ENCODE measurements around the gene RIC1. TPM values are rescaled to one million over a fixed set of nuclear protein-coding genes. Genes with fewer than 3 reads are reported as not detected.

The RIC1 gene
- total RNA-seq, 1 experiment from 2014 or later, result 20.9 TPM

GRCh38 chr9:5815461-5815860 is 186.6 kb downstream of the RIC1 start:
- no peak overlapping the region for H3K4me3 ChIP-seq (ENCODE audit: insufficient read depth, low read depth, low read length)
- no peaks in the 10 kb centered on the region for H3K27me3 ChIP-seq (ENCODE audit: control insufficient read depth, insufficient read depth, low read length)
- no peaks in the 10 kb centered on the region for H3K36me3 ChIP-seq (replicated peaks; ENCODE audit: control insufficient read depth, insufficient read depth, low read length)
- DNase-seq, result no peak

DNA sequence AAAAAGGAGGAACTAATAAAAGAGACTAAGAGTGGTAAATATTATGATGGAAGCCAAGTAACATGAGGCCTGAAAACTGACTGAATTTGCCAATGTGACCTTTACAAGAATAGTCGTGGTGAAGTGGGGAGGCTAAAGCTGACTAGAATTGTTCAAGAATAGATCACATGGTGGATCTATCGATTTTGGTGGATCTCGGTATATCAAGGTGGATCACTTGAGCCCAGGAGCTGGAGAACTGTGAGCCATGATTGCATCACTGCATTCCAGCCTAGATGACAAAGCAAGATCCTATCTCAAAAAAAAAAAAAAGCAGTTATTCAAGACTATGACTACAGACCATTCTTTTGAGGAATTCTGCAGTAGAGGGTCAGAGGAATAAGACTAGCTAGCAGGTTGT is 189.0 kb downstream of the RIC1 start:
- DNase-seq, result no peak
- no peaks in the 10 kb centered on the region for H3K27me3 ChIP-seq (ENCODE audit: control insufficient read depth, insufficient read depth, low read length)
- no peak overlapping the region for H3K4me3 ChIP-seq (ENCODE audit: insufficient read depth, low read depth, low read length)
- H3K36me3 ChIP-seq (replicated peaks; ENCODE audit: control insufficient read depth, insufficient read depth, low read length), result no peaks in the 10 kb centered on the region; the same call in 1 of the 2 replicates

GRCh38 chr9:5818424-5819142 is 189.7 kb downstream of the RIC1 start:
- Histone ChIP-seq H3K27me3 (ENCODE audit: control insufficient read depth, insufficient read depth, low read length) (no peaks in the 10 kb centered on the region), H3K4me3 (ENCODE audit: insufficient read depth, low read depth, low read length) (no peak overlapping the region), H3K36me3 (replicated peaks; ENCODE audit: control insufficient read depth, insufficient read depth, low read length) (no peaks in the 10 kb centered on the region; the same call in 1 of the 2 replicates)
- DNase-seq, result no peak

DNA sequence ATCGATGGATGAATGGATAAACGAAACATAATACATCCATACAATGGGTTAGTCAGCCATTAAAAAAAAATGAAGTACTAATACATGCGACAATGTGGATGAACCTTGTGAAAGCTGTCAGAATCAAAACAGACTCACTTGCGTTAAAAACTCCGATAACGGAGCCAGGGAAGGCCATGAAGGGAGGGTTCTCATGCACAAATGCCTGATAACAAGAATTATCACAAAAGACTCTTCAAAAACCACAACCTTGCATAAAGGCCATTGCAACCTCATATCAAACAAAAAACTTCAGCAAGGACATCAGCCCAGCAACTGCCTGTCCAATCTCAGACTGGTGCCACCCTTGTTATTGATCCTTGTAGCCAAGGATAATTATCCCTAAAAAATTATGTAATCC is 190.3 kb downstream of the RIC1 start:
- Histone ChIP-seq H3K4me3 (ENCODE audit: insufficient read depth, low read depth, low read length) (no peak overlapping the region), H3K36me3 (replicated peaks; ENCODE audit: control insufficient read depth, insufficient read depth, low read length) (no peaks in the 10 kb centered on the region; the same call in 1 of the 2 replicates), H3K27me3 (ENCODE audit: control insufficient read depth, insufficient read depth, low read length) (no peaks in the 10 kb centered on the region)
- DNase-seq, result no peak

- H3K4me3 ChIP-seq (ENCODE audit: insufficient read depth, low read depth, low read length), result no peak overlapping the region
- DNase-seq, result no peak
- no peaks in the 10 kb centered on the region for H3K27me3 ChIP-seq (ENCODE audit: control insufficient read depth, insufficient read depth, low read length)
- H3K36me3 ChIP-seq (replicated peaks; ENCODE audit: control insufficient read depth, insufficient read depth, low read length), result peaks cover 1% of the 10 kb centered on the region; the same call in 1 of the 2 replicates
Observed at GRCh38 chr9:5820425-5820824, 191.5 kb downstream of the RIC1 start.

DNA sequence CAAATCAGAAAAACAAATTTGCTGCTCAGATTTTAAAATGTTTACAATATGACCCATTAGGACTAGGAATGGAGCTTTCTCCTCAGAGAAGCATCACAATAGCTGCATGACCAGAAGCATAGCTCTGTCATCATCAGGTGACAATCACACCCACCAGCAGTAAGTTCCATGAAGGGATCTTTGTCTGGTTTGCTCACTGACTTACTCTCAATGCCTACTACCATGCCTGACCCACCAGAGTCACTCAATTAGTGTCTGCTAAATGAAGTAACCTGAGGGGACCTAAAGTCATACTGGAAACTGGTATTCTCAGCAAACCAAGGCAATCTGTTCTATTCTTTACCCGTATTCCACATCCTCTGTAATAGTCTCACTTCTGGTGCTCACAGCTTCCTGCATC is 196.3 kb downstream of the RIC1 start:
- no peak for DNase-seq

More for the DNA sequence above, 196.3 kb downstream of the RIC1 start:
- Histone ChIP-seq H3K27me3 (ENCODE audit: control insufficient read depth, insufficient read depth, low read length) (no peaks in the 10 kb centered on the region), H3K4me3 (ENCODE audit: insufficient read depth, low read depth, low read length) (no peak overlapping the region), H3K36me3 (replicated peaks; ENCODE audit: control insufficient read depth, insufficient read depth, low read length) (peaks cover 3% of the 10 kb centered on the region; the same call in 1 of the 2 replicates)

Other genes with a start within 250 kb of the RIC1 start
- gene PLGRKT, start 191.2 kb upstream of the RIC1 start, total RNA-seq (2014; rRNA removed; shearing (Covaris generic)), result 28.2 and 32.3 TPM in 2 replicates
- 0.26 TPM in 1 of 2 replicates, not detected in the other for gene CD274, start 178.6 kb upstream of the RIC1 start, total RNA-seq (2014; rRNA removed; shearing (Covaris generic))
- not detected in 2 replicates for gene PDCD1LG2, start 118.6 kb upstream of the RIC1 start, total RNA-seq (2014; rRNA removed; shearing (Covaris generic))
- gene ERMP1, start 204.0 kb downstream of the RIC1 start, total RNA-seq (2014; rRNA removed; shearing (Covaris generic)), result 12.9 and 18.8 TPM in 2 replicates

Measured in H7 (cell line).